ENCODE results near the gene MTHFD1L.

DNA sequence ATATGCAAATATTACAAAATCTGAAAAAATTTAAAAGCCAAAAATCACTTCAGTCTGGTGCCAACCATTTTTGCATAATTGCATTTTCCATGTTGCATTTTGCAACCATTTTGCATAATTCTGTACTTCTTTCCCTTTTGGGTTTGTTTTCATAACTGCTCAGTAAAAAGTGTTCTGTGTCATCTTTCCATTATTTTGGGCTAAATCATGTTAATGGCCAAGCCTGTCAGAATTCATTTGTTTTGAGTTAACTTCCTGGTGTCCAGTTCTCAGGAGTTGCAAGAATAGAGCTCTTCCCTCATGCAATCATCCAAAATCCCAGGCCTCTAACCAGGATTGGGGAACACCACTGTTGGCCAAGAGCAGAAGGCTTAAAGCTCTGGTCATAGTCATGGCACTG lies 133.6 kb downstream of the MTHFD1L start:
- TF ChIP-seq, protein P1, sequence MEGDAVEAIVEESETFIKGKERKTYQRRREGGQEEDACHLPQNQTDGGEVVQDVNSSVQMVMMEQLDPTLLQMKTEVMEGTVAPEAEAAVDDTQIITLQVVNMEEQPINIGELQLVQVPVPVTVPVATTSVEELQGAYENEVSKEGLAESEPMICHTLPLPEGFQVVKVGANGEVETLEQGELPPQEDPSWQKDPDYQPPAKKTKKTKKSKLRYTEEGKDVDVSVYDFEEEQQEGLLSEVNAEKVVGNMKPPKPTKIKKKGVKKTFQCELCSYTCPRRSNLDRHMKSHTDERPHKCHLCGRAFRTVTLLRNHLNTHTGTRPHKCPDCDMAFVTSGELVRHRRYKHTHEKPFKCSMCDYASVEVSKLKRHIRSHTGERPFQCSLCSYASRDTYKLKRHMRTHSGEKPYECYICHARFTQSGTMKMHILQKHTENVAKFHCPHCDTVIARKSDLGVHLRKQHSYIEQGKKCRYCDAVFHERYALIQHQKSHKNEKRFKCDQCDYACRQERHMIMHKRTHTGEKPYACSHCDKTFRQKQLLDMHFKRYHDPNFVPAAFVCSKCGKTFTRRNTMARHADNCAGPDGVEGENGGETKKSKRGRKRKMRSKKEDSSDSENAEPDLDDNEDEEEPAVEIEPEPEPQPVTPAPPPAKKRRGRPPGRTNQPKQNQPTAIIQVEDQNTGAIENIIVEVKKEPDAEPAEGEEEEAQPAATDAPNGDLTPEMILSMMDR (conservative IDR thresholded peaks at IDR 0.05 in 1 of 2, IDR thresholded peaks at IDR 0.05 in 1 of 2; ENCODE audit: extremely low read depth in 1 of 2, insufficient read depth in 1 of 2, low read depth in 1 of 2, low read length in 2 of 2): no peak
- TF ChIP-seq EZH2 (IDR thresholded peaks at IDR 0.05; ENCODE audit: borderline replicate concordance, low read length): no peak

All from mammary epithelial cell (primary cell).